ENCODE measurements around the gene ANKRD44. TPM values are rescaled to one million over a fixed set of nuclear protein-coding genes. Genes with fewer than 3 reads are reported as not detected.

Gene ANKRD44
- total and polyA plus RNA-seq, 2 of the 8 experiments (the other 6 are each of a cell fraction or from before 2014, with no cell fraction given), result 1.2 to 1.3 TPM

DNA sequence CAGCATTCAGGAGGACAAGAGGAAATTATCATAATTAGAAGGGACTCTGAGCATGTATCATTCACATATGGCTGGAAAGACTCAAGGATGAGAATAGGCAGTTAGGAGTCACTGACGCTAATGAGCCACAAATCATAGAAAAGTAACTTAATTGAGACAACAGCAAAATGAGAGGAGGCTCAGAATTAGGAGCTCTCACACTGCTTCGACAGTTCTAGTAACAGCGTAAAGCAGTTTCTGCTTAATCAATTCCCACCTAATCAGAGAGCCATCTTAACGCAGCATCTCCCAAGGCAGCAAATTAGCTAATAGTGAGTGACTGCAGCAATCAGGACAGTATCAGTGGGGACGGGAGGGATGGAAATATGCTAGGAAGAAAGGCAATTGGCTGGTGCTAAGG lies 32.8 kb downstream of the ANKRD44 start:
- H3K18ac ChIP-seq (ENCODE audit: extremely low read depth, low read length), result no peak overlapping the region
- H3K4ac ChIP-seq (replicated peaks; ENCODE audit: insufficient read length, low read depth, low read length), result no peak overlapping the region
- no peak overlapping the region for H2BK5ac ChIP-seq (ENCODE audit: low read depth, low read length)
- no peak overlapping the region for H4K91ac ChIP-seq (replicated peaks; ENCODE audit: insufficient read length, low read length)
- no peak overlapping the region for H3K9ac ChIP-seq (replicated peaks in 1 of 4; ENCODE audit: extremely low read depth in 1 of 4, low read depth in 3 of 4, low read length in 3 of 4)
- H3K27ac ChIP-seq (ENCODE audit: low read depth, low read length), result no peak overlapping the region
- WGBS, 2 experiments (ENCODE audit: extremely low coverage in 1 of 2, insufficient coverage in 1 of 2, insufficient read length in 1 of 2, insufficient replicate concordance in 2 of 2, low coverage in 1 of 2, low lambda C conversion rate in 2 of 2, missing lambda C conversion rate in 1 of 2), result 69% methylated on average over 5 of the region's 5 CpGs; no CpG with 5 or more reads in 1 of the 2 experiments
- no peaks in the 10 kb centered on the region for H3K27me3 ChIP-seq (replicated peaks in 1 of 4; ENCODE audit: control insufficient read depth in 3 of 4, extremely low read depth in 1 of 4, insufficient read depth in 3 of 4, low read length in 3 of 4)
- no peaks in the 10 kb centered on the region for H3K79me1 ChIP-seq (ENCODE audit: low read depth, low read length)
- ChIA-PET POLR2A (ENCODE audit: partially characterized antibody) (no interaction called here), CTCF (ENCODE audit: partially characterized antibody) (interaction anchor here (1.1 to 1.7 kb wide), 3 partner anchors 10 to 87 kb away, joined by 5 to 9 read pairs (median 5); no protein-coding TSS in a partner anchor)
- DNase-seq (ENCODE audit: low read depth in 1 of 2, low spot score in 2 of 2) (no peak), FAIRE-seq (no peak)
- H2BK15ac ChIP-seq (ENCODE audit: low read length), result no peak overlapping the region
- H2BK12ac ChIP-seq (ENCODE audit: low read depth, low read length), result no peak overlapping the region
- peaks cover 0 to 3% (median 1%) of the 10 kb centered on the region in 4 experiments; a peak in 2 of 7 replicates for H3K4me1 ChIP-seq (replicated peaks in 1 of 4; ENCODE audit: control insufficient read depth in 3 of 4, insufficient read depth in 4 of 4, low read length in 3 of 4)
- H3K36me3 ChIP-seq (ENCODE audit: control insufficient read depth in 2 of 4, insufficient read depth in 4 of 4, low read length in 3 of 4), result no peaks in the 10 kb centered on the region
- H3K23ac ChIP-seq (ENCODE audit: insufficient read length), result no peak overlapping the region
- no peak overlapping the region for H3K4me3 ChIP-seq (ENCODE audit: extremely low read depth in 1 of 4, insufficient read depth in 2 of 4, low read depth in 3 of 4, low read length in 4 of 4)
- H3K14ac ChIP-seq (ENCODE audit: insufficient read length), result no peak overlapping the region
- H2AFZ ChIP-seq (ENCODE audit: low read length), result no peak overlapping the region
- H3K56ac ChIP-seq (replicated peaks; ENCODE audit: insufficient read length, low read depth, low read length), result no peak overlapping the region
- H3K4me2 ChIP-seq (ENCODE audit: insufficient read depth in 1 of 2, low read depth in 2 of 2, low read length in 2 of 2), result no peak overlapping the region
- H3K9me3 ChIP-seq (ENCODE audit: insufficient read depth in 2 of 2, low read depth in 1 of 2, low read length in 1 of 2), result no peaks in the 10 kb centered on the region
- no peaks in the 10 kb centered on the region for H3K79me2 ChIP-seq (ENCODE audit: control insufficient read depth in 1 of 2, insufficient read depth in 2 of 2, low read length in 2 of 2)
- no peaks in the 10 kb centered on the region for H4K20me1 ChIP-seq (replicated peaks in 1 of 2; ENCODE audit: control insufficient read depth in 1 of 2, insufficient read depth in 2 of 2, low read length in 2 of 2)
- H3K23me2 ChIP-seq (ENCODE audit: low read depth, low read length), result no peaks in the 10 kb centered on the region
- no peak overlapping the region for H4K5ac ChIP-seq (ENCODE audit: insufficient read length, low read depth, low read length)
- H2BK120ac ChIP-seq (replicated peaks; ENCODE audit: low read depth, low read length), result no peak overlapping the region
- no peak overlapping the region for H4K8ac ChIP-seq (ENCODE audit: extremely low read depth, insufficient read depth, low read length)
- no peak overlapping the region for H2BK20ac ChIP-seq (ENCODE audit: low read length)
- no peak overlapping the region for H2AK5ac ChIP-seq (ENCODE audit: low read depth, low read length)
- no peak for TF ChIP-seq YY1 (IDR thresholded peaks at IDR 0.05; ENCODE audit: low read depth, low read length)
- TF ChIP-seq HDAC6 (IDR thresholded peaks at IDR 0.05; ENCODE audit: low read depth, low read length), result no peak
- TF ChIP-seq EP300 (IDR thresholded peaks at IDR 0.05; ENCODE audit: borderline replicate concordance in 1 of 2, low read depth in 2 of 2, low read length in 2 of 2), result no peak
- TF ChIP-seq, protein P1, sequence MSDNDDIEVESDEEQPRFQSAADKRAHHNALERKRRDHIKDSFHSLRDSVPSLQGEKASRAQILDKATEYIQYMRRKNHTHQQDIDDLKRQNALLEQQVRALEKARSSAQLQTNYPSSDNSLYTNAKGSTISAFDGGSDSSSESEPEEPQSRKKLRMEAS (IDR thresholded peaks at IDR 0.05), result no peak
- TF ChIP-seq POU5F1 (IDR thresholded peaks at IDR 0.05; ENCODE audit: low read depth, low read length), result no peak
- TF ChIP-seq, protein P2, sequence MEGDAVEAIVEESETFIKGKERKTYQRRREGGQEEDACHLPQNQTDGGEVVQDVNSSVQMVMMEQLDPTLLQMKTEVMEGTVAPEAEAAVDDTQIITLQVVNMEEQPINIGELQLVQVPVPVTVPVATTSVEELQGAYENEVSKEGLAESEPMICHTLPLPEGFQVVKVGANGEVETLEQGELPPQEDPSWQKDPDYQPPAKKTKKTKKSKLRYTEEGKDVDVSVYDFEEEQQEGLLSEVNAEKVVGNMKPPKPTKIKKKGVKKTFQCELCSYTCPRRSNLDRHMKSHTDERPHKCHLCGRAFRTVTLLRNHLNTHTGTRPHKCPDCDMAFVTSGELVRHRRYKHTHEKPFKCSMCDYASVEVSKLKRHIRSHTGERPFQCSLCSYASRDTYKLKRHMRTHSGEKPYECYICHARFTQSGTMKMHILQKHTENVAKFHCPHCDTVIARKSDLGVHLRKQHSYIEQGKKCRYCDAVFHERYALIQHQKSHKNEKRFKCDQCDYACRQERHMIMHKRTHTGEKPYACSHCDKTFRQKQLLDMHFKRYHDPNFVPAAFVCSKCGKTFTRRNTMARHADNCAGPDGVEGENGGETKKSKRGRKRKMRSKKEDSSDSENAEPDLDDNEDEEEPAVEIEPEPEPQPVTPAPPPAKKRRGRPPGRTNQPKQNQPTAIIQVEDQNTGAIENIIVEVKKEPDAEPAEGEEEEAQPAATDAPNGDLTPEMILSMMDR (IDR thresholded peaks at IDR 0.05; ENCODE audit: control extremely low read depth in 1 of 3, insufficient read depth in 1 of 3, low read depth in 1 of 3, low read length in 3 of 3), result no peak
- no peak for TF ChIP-seq SIN3A (conservative IDR thresholded peaks at IDR 0.05 in 1 of 2, IDR thresholded peaks at IDR 0.05 in 1 of 2; ENCODE audit: low read depth in 1 of 2, low read length in 2 of 2)
- no peak for TF ChIP-seq ZNF274 (IDR thresholded peaks at IDR 0.05; ENCODE audit: borderline replicate concordance, extremely low read depth, low read length)
- TF ChIP-seq KDM1A (IDR thresholded peaks at IDR 0.05; ENCODE audit: borderline replicate concordance, low read length), result no peak
- TF ChIP-seq TCF12 (IDR thresholded peaks at IDR 0.05; ENCODE audit: low read depth, low read length), result no peak
- TF ChIP-seq CBX5 (IDR thresholded peaks at IDR 0.05; ENCODE audit: low read depth, low read length), result no peak

Measured in H1 (cell line).